ENCODE results near the gene RNF34. TPM values are rescaled to one million over a fixed set of nuclear protein-coding genes. Genes with fewer than 3 reads are reported as not detected.
"Not testable (repeated sequence)": the region's sequence is repeated elsewhere in the genome, so short reads cannot be mapped to it uniquely, and the experiment has no call there.

The RNF34 gene
- total RNA-seq, 4 donors from 2014 or later, result 29.5 to 56.6 (median 35.5) TPM

DNA sequence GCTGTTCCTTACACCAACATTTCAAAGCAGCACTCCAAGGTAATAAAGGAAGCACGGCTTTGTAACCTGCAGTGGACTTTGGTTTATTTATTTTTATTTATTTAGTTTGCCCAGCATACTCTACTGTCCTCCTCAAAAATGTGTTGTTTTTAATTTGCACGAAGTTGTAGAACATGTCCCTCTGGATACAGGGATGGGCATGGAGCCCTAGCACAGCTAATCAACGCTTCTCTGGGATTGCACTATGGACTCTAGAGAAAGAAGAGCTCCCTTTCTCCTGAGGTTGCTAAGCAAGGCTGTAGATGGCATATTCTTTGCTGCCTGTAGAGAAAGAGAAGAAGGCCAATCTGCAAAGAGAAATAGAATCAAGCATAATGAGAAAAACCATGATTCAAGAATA is 41.8 kb upstream of the RNF34 start:
- DNase-seq (ENCODE audit: low spot score) (no peak), ATAC-seq (ENCODE audit: low FRiP score) (no peak)
- no peak for TF ChIP-seq CTCF (IDR thresholded peaks at IDR 0.05)

DNA sequence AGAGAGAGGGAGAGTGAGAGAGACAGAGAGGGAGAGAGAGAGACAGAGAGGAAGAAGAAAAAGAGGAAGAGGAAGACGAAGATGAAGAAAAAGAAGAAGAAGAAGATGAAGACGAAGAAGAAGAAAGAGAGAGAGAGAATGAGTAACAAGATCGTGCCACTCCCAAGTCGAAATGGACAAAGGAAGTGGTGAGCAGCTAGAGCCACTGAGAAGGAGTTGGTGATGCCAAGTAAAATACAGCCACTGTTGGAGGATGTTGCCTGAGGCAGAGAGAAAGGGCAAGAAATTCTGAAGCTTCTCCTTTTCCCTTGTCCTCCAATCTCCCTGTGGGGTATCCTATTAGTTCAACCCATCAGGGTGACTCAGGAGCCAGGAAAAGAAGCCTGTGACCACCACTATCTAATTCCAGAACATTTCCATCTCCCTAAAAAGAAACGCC is 35.2 kb upstream of the RNF34 start:
- no peak for ATAC-seq (ENCODE audit: low FRiP score)

GRCh38 chr12:121365416-121366062 is 34.4 kb upstream of the RNF34 start:
- no peak for TF ChIP-seq CTCF (IDR thresholded peaks at IDR 0.05)
- ATAC-seq (ENCODE audit: low FRiP score) (no peak), DNase-seq (ENCODE audit: low spot score) (no peak)

More for the DNA sequence above, 35.2 kb upstream of the RNF34 start:
- no peak for TF ChIP-seq CTCF (IDR thresholded peaks at IDR 0.05)
- no peak for DNase-seq (ENCODE audit: low spot score)

DNA sequence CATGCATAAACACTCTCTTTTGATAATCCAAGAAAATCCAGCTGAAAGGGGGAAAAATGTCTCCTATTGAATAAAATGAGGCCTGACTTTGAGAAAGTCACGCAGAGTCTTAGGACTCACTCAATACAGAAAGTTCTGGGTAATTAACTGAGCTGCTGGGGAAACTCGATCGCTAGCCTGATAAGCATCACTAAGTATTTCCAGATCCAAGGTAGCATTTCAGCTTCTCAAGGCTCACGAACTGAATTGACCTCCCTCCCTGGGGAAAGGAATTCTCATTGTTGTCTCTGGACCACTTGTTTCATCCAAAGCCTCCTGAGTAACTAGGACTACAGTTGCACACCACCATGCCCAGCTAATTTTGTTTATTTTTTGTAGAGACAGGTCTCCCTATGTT is 33.9 kb upstream of the RNF34 start:
- DNase-seq (ENCODE audit: low spot score) (no peak), ATAC-seq (ENCODE audit: low FRiP score) (no peak)
- TF ChIP-seq CTCF (IDR thresholded peaks at IDR 0.05), result no peak

GRCh38 chr12:121371404-121371803 is 28.5 kb upstream of the RNF34 start:
- no peak for DNase-seq (ENCODE audit: low spot score)

GRCh38 chr12:121373755-121374154 is 26.2 kb upstream of the RNF34 start:
- DNase-seq (ENCODE audit: low spot score), result no peak
- no peak for ATAC-seq (ENCODE audit: low FRiP score)
- no peak for TF ChIP-seq CTCF (IDR thresholded peaks at IDR 0.05)

More at GRCh38 chr12:121371404-121371803, 28.5 kb upstream of the RNF34 start:
- no peak for ATAC-seq (ENCODE audit: low FRiP score)
- TF ChIP-seq CTCF (IDR thresholded peaks at IDR 0.05), result no peak

- not testable (repeated sequence) for DNase-seq (ENCODE audit: low spot score); ATAC-seq (ENCODE audit: low FRiP score)
Measured at GRCh38 chr12:121374336-121374735, 25.6 kb upstream of the RNF34 start.

DNA sequence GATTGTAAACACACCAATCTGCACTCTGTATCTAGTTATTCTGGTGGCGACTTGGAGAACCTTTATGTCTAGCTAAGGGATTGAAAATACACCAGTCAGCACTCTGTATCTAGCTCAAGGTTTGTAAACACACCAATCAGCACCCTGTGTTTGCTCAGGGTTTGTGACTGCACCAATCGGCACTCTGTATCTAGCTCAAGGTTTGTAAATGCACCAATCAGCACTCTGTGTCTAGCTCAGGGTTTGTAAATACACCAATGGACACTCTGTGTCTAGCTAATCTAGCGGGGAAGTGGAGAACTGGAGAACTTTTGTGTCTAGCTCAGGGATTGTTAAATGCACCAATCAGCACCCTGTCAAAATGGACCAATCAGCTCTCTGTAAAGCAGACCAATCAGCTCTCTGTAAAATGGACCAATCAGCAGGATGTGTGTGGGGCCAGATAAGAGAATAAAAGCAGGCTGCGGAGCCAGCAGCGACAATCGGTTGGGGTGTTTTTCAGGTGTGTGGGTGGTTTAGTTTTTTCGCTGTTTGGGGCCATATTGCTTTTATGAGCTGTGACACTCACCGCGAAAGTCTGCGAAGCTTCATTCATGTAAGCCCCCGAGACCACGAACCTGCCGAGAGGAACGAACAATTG is 24.9 kb upstream of the RNF34 start:
- ATAC-seq (ENCODE audit: low FRiP score), result not testable (repeated sequence)

More for the DNA sequence above, 24.9 kb upstream of the RNF34 start:
- not testable (repeated sequence) for DNase-seq (ENCODE audit: low spot score)
